ENCODE results near the gene MACROD2.
"Not testable (repeated sequence)": the region's sequence is repeated elsewhere in the genome, so short reads cannot be mapped to it uniquely, and the experiment has no call there.

Gene MACROD2

DNA sequence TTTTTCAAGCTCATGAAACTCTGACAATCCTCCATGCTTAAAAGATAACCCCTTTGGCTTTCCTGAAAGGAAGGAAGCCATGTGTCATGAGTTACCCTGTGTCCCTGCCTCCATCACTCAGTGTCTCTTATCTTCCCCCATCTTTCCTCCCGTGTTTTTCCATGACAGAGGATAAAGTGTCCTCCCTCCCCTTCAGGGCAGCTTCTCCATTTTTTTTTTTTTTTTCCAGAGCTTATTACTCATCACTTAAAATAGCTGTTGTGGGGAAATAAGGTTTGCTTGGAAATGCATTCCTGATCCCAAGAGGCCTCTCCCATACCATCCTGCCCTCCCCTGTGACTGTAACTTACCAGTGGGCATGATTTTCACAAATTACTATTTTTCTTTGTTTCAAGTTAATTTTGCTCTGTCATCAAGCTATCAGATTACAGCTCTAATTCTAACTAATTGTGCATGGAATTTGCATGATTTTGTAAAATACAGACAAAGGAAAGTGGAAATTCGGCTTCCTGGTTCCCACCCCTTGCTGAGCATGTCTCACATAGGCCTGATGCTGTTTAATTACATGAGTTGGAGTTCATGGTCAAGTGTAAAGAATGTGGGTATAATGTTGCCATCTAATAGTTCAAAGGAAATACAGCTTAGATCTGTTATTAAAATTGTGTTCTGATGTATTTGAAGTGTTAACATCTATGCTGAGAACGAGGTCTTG is 956.5 kb downstream of the MACROD2 start:
- DNase-seq (ENCODE audit: low read depth, low spot score): no peak

DNA sequence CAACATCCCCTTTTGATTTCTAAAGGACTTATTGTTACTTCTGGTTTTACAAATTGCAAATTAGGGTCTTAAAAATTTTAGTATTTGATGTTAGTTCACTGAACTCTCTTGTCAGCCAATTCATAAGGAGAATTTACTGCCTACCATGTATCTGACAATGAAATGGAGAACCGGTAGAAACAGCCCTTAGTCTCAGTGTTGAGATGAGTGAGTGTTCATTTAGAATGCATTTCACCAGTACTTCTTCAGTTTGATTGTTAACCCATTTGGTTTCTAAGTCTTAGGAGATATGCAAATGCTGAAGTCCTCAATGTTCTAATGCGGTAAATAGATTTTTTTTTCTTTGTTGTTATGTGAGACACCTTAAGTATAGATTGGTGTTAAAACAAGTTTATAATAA is 958.4 kb downstream of the MACROD2 start:
- no peak for DNase-seq (ENCODE audit: low read depth, low spot score)

DNA sequence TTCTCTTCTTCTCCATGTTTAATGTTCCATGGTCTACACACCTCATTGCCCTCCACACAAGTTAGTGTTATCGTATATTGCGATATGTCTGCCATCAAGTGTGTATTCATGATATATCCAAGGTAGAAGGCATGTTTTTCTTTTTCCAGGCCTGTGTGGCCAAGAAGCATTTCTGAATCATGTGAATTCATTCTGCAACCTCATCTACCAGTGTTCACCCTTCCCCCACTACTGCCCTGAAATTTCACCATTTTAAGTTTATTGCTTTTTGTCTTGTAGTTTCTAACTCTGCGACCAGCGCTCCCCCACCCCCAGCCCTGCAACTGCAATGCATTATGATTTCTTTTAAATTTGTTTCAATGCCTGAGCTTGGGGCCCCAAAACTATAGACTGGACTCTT is 960.1 kb downstream of the MACROD2 start:
- no peak for DNase-seq (ENCODE audit: low read depth, low spot score)

DNA sequence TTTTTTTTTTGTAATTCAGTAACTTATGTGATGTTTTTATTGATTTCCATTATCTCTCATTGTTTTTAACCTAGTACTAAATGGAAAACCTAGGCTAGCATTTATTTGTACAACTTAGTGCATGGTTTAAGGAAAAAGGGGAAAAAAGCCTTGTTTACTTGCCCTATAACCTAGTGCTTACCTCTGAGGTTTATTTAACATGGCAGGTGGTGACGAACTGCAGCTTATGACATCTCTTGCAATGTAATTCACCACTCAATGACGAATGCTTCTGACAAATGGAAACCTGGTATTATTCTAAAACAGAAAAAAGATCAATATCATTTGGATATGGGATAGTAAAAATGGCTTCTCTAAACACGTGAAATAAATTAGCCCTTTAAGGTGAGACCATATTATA is 960.7 kb downstream of the MACROD2 start:
- DNase-seq (ENCODE audit: low read depth, low spot score): no peak

DNA sequence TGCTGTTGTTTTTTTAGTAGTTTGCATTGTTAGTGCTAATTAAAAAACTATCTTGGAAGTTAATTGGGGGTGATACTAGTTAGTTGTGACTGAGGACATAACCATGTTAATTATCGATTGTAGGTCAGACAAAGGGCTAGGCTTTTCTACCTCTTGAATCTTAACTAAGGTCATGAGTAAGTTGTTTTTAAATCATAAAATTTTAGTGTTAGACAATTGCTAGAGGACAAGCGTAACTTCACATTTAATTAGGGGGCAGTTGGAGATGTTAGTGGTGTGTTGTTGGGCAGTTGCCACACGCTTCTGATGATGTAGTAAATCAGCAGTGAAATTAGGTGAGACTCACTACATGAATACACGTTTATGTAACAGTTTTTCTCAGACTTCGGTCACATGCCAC is 961.2 kb downstream of the MACROD2 start:
- DNase-seq (ENCODE audit: low read depth, low spot score): no peak

DNA sequence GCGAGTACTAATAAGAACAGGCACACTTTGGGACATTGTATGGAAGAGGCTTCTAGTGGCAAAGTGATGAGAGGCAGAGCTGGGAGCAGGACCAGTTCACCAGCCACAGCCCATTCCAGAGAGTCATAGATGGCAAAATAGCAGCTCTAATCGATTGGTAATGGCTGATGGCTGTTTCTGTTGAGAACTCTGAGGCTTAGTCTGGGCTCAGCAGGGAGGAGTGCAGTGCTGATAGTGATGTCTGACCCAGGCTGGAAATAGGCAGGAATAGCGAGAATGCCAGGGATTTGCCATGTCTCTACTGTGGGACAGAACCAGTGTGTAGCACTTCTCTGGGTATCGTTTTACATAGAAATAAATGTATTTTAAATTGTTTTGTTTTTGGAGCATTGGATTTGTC is 962.1 kb downstream of the MACROD2 start:
- DNase-seq (ENCODE audit: low read depth, low spot score): no peak

DNA sequence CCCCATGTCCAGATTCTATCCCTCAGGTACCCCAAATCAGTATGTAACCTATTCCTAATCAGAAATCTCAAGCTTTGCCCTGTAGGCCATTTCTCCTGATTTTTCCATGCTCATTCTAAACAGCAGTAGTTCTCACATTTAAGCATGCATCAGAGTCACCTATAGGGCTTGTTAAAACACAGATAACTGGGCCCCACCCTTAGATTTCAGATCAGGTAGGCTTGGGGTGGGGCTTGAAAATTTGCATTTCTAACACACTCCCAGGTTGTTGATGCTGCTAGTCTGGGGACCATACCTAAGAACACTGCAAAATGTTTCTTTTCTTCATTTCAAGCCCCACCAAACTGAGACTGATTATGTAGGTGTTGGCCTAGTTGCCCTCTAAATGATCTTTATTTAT is 963.3 kb downstream of the MACROD2 start:
- no peak for DNase-seq (ENCODE audit: low read depth, low spot score)

DNA sequence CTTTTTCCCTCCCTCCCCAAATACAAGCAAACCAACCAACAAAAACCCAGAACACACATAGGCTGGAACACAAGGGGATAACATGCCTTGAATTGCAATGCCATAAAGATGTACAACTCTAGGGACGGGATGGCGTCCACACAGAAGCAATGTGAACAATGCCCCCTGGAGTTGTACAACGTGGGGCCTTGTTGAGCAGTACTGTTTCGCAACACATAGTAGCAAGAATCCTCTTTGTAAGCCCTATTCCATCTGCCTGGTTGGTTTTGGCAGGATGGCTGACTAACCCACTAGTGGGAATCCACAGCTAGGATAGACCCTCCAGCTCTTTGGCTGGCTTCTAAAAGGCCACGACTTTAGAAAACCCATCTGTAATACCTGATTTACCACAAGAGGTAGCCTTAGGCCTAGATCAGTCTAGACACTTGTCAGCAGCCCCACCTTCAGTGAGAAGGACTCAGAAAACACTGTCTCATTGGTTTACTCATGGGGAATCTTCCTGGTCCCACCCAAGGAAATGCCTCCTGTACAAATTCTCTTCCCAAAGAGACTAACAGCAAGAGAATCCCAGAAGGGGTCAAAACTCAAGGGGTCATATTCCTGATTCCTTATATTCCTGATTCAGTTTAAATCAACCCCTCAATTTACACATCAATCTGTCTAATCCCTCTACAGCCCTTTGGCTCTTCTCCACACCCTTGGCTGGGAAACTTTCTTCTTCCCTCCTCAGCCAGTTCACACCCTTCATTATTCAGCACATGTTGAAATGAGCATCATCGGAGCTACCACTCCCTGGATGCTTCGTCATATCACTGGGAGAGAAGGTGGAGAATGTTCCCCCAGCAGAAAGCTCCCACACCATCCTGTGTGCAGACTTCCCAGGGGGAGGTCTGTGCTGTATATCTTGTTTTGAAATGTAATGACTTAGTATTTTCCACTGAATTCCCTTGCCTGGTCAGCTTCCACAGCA is 964.5 kb downstream of the MACROD2 start:
- DNase-seq (ENCODE audit: low read depth, low spot score): no peak

DNA sequence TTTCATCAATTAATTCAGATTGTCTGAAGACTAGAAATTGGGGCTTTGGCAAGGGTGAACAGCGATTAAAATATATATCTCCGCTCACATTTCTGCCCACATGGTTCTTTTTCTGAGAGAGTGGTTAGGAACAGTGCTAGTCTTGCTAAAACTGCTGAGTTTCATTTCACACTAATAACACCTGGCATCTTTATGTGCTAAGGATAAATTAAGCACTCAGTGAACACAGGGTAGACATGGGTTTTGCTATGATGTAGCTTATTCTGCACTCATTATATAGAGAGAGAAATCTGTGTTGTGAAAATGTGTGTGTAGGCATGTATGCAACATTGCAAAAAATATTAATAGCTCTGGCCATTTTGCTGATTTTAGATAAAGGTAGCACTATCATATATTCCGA is 965.5 kb downstream of the MACROD2 start:
- DNase-seq (ENCODE audit: low read depth, low spot score): no peak

DNA sequence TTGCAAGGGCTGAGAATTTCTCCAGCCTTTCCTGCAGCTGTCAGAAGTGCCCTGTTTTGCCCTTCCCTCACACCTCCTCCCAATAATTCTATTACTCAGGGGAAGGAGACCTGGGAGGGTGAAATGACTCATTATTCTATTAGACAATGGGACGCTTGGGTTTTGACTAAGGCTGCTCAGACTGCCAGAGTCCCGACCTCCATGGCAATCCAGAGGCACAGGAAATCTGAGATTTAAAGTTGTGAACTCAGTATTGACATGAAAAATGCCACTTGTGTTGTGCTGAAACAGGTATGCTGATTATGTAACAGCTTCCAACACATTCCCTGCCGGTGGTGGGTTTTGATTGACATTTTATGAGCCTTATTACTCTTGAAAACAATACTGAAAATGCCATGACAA is 967.9 kb downstream of the MACROD2 start:
- DNase-seq (ENCODE audit: low read depth, low spot score): no peak

DNA sequence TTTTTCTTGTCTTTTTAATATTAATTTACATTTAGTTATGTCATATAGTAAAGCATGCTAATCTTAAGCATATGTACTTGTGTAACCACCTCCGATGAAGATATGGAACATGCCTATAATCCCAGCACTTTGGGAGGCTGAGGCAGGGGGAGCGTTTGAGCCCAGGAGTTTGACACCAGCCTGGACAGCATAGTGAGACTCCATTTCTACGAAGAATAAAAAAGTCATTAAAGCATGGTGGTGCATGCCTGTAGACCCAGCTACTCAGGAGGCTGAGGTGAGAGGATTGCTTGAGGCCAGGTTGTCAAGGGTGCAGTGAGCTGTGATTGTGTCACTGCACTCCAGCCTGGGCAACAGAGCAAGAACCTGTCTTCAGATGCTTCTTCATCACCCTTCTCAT is 970.9 kb downstream of the MACROD2 start:
- no peak for DNase-seq (ENCODE audit: low read depth, low spot score)

DNA sequence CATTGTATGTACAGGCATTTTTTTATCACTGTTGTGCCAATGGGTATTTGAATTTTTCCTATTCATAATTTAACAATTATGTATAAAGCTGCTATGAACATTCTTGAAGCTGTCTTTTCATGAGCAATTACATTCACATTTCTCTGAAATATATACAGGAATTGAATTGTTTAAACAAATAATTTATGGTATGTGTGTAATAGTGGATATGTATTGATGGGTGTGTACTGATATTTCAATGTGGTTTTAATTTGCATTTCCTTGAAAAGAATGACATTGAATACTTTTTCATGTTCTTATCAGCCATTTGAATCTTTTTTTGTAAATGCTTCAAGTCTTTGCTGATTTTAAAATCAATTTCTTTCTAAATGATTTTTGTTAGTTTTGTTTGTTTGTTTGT is 971.5 kb downstream of the MACROD2 start:
- DNase-seq (ENCODE audit: low read depth, low spot score): no peak

DNA sequence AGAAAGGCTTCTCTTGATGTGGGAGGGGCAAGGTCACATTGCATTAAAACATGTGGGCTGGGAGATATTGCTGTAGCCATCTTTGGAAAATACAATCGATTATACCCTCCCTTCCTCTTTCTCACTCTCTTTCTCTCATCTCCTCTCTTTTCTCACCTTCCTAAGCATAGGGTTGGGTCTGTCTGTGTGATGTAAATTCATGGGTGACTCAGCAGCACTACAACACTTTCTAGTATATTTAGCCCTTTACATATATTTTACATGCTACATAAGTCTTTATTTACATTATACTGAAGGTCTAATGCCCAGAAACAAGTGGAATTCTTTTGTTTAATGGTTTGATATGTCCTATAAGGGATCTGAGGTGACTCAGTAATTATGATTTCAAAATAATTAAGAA is 976.9 kb downstream of the MACROD2 start:
- no peak for DNase-seq (ENCODE audit: low read depth, low spot score)

DNA sequence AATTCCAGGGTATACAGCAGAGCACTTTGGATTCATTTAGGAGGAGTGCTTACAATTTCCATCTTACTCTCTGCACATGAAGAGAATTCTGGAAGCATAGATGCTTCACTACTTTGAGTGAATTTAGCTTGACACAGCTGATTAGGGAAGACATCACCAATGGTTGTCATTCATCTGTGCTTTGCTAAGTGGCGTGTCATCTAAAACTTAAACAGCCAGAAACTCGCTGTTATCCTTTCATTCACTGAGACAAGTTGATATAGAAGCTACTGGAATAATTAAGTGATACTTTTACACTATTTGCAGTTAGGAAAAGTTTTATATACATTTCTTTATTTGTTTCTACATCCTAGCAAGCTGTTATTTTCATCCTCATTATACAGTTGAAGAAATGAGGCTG is 977.4 kb downstream of the MACROD2 start:
- DNase-seq (ENCODE audit: low read depth, low spot score): no peak

DNA sequence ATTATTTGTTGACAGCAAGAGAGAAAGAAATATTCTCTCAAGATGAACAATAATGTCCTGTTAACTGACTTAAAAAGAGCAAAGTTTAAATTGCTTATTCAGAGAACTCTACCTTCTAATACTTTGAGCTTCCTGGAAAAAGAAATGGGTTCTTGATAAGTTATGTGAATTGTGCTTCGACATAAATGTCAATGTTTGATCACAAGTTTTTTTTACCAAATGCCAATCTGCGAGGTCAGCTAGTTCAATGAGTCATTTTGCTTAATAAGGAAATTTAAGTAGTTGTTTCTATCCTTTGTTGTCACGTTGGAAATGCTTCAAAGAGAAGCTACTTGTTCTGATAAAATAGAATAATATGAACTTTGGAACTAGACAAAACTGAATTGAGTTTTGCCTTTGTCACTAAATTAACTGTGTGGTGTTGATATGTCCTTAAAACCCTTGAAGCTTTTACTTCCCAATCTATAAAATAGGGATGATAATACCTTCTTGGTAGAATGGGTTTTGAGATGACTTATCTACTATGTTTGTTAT is 984.2 kb downstream of the MACROD2 start:
- no peak for DNase-seq (ENCODE audit: low read depth, low spot score)

DNA sequence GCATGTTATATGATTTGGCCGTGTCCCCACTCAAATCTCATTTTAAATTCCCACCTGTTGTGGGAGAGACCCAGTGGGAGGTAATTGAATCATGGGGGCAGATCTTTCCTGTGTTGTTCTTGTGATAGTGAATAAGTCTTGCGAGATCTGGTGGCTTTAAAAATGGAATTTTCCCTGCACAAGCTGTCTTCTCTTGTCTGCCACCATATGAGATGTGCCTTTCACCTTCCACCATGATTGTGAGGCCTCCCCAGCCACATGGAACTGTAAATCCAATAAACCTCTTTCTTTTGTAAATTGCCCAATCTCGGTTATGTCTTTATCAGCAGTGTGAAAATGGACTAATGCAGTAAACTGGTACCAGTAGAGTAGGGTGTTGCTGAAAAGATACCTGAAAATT is 986.2 kb downstream of the MACROD2 start:
- DNase-seq (ENCODE audit: low read depth, low spot score): not testable (repeated sequence)

DNA sequence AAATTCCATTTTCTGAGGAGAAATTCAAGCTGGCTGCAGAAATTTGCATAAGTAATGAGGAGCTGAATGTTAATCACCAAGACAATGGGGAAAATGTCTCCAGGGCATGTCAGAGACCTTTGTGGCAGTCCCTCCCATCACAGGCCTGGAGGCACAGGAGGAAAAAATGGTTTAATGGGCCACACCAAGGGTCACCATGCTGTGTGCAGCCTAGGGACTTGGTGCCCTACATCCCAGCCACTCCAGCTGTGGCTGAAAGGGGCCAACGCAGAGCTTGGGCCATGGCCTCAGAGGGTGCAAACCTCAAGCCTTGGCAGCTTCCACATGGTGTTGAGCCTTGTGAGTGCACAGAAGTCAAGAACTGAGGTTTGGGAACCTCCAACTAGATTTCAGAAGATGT is 987.0 kb downstream of the MACROD2 start:
- DNase-seq (ENCODE audit: low read depth, low spot score): not testable (repeated sequence)

DNA sequence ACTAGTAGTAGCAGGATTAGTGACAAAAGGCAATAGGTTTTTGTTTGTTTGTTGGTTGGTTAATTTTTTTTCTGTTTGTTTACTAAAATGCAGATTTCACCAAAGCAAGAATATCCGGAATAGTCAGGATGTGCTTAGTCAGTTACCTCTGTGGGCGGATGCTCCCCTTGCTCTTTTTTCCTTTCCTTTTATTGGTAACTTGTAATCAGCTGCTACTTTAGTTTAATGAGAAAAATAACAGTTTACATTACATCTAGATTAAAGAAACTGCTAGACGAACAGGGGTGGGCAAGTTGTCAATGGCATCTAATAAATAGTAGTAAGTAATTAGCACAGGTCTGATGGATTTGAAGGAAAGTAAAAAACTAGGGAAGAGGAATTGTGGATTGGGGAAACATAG is 989.0 kb downstream of the MACROD2 start:
- no peak for DNase-seq (ENCODE audit: low read depth, low spot score)

DNA sequence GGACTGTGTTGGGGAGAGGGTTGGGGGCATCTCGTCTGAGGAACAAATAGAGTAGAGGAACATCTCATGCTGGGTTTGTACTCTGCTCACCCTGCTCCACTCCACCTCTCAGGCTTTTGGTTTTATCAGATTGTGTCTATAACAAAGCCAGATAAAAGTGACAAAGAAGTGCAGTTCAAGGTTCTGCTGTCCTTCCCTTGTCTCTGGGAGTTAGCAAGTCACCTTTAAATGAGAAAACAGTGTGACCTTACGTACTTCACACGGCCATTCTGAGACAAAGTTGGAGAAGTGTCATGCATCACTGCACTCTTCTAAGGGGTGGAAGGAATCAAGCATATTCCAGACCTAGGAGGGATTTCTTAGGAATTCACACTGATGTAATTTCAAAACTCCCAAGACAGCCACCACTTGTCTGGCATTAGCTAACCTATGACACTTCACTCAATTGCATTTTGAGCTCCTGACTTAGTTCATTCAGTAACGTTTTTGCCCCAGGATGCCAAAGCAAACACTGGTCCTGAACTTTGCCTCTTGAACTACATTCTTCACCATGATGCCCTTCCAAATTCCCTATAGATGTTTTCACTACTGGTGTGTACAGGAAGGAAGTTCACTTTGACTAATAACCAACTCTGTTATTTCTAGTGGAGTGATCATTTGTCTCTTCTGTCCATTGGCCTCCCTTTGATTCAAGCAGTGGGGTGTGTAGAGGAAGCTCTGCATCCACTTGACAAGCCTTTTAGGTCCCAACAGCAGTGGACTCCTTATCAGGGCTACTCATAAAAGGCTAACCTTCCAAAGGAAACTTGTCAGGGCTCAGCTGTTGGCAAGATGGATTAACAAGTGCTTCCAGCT is 989.7 kb downstream of the MACROD2 start:
- DNase-seq (ENCODE audit: low read depth, low spot score): no peak

DNA sequence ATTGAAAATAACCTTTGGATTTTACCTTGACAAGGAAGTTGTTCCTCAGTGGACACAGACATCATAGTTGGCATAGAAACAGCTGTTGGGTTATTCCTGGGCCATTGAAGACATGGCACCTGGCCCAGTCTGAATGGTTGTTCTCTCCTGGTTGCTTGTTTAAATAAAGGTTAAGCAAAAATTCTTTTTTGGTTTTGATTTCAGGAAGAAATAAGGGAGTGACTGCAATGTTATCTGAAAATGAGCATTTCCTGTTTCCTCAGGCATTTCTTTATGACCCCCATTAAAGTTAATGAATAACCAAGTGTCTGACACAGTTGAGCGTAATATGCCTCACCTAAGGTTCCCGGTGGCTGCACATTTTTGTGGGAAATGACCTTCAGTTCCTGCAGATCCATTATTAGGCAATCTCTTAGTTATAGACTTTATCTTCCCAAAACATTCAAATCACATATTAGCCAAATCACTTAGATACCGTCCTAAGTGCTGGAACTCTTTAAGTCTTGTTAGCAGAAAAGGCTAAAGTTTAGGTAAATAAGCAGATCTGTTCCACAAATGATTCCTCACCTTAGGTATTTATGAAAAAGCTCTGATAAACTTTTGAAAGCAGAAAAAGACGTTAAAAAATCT is 990.8 kb downstream of the MACROD2 start:
- DNase-seq (ENCODE audit: low read depth, low spot score): no peak

DNA sequence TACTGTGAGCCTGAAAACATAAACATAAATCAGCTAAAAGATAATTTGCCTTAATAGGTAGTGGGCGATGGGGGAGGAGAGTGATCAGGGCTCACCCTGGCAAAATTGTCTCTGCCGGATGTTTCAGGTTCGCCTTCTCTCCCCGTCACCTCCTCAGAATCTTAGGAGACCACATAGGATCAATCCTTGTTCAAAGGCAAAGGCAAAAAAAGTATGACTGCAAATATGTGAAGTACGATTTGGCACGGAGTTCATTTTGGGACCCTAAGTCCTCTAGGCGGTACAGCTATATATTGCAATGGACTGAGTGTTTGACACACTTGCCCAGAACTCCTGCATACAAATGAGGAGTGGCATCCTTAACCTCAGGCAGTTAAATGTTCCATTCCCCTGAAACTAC is 991.3 kb downstream of the MACROD2 start:
- DNase-seq (ENCODE audit: low read depth, low spot score): no peak

Data from smooth muscle cell of the brain vasculature (primary cell).